ENCODE results near the gene SETD1A. TPM values are rescaled to one million over a fixed set of nuclear protein-coding genes. Genes with fewer than 3 reads are reported as not detected.

Gene SETD1A
- total and polyA plus RNA-seq, 7 experiments from 2014 or later = 1.3 to 47.2 (median 32.9) TPM

GRCh38 chr16:31033709-31034492 is 76.3 kb downstream of the SETD1A start:
- ChIA-PET POLR2A (interaction anchor here (0.5 to 5.3 kb wide), 10 partner anchors 25 to 667 kb away, joined by 3 to 29 read pairs (median 3); partner anchors contain the start of genes ARMC5, FUS, ZNF646 and ZNF668), CTCF (no interaction called here)
- peaks cover 0 to 3% (median 0%) of the 10 kb centered on the region in 5 donors for H3K27me3 Mint-ChIP-seq
- Histone ChIP-seq H3K9me3 (ENCODE audit: control insufficient read depth in 2 of 3, low read length in 3 of 3) (no peaks in the 10 kb centered on the region), H3K4me3 (ENCODE audit: low read length) (peak overlapping the region; percentile 82), H3K4me1 (ENCODE audit: control insufficient read depth in 2 of 2, insufficient read depth in 2 of 2, low read length in 2 of 2) (peaks cover 14 to 16% of the 10 kb centered on the region in 2 donors), H3K36me3 (ENCODE audit: control insufficient read depth in 2 of 3, insufficient read depth in 3 of 3, low read length in 3 of 3) (peaks cover 3 to 36% (median 9%) of the 10 kb centered on the region in 3 experiments), H3K27me3 (ENCODE audit: control insufficient read depth in 2 of 2, insufficient read depth in 2 of 2, low read length in 2 of 2) (no peaks in the 10 kb centered on the region), H3K27ac (ENCODE audit: low read depth, low read length) (peak overlapping the region; percentile 93)
- peaks cover 0 to 1% (median 0%) of the 10 kb centered on the region in 11 donors for H3K9me3 Mint-ChIP-seq
- H3K27ac Mint-ChIP-seq = peak overlapping the region; percentile 84 to 99 (median 97)
- peak overlapping the region; percentile 78 to 100 (median 96) for H3K4me3 Mint-ChIP-seq
- DNase-seq = peak; percentile 75 to 91 (median 84)
- peak; percentile 53 for ATAC-seq
- intact Hi-C loops (cut with micrococcal nuclease) = loop anchor here (1.0 to 5.0 kb wide), 18 partner anchors 23 to 835 kb away; partner anchors contain the start of genes KAT8 (in 2 of the 2), SETD1A (in 2 of the 2), STX1B (in 2 of the 2) and VKORC1 (in 2 of the 2)
- peaks cover 15 to 35% (median 22%) of the 10 kb centered on the region in 7 donors for H3K4me1 Mint-ChIP-seq
- peaks cover 0 to 12% (median 3%) of the 10 kb centered on the region in 5 donors for H3K36me3 Mint-ChIP-seq

Other genes with a start within 250 kb of the SETD1A start
- gene PHKG2, start 209.3 kb upstream of the SETD1A start, total RNA-seq = 10 to 100 TPM; 33.2 to 57.8 (median 46.7) TPM
- gene PHKG2, start 209.3 kb upstream of the SETD1A start, polyA plus RNA-seq = 10 to 100 TPM; 37.2 to 43.5 TPM
- 1 to 10 TPM; 2.3 to 5.9 (median 2.9) TPM for gene CFAP119, start 195.7 kb upstream of the SETD1A start, total RNA-seq
- gene CFAP119, start 195.7 kb upstream of the SETD1A start, polyA plus RNA-seq = under 1 TPM; 0.41 to 0.63 TPM
- 100 to 1,000 TPM in 3 of 5 experiments, 10 to 100 TPM in 2; 68.7 to 122 (median 114) TPM for gene RNF40, start 195.4 kb upstream of the SETD1A start, total RNA-seq
- gene RNF40, start 195.4 kb upstream of the SETD1A start, polyA plus RNA-seq = 10 to 100 TPM; 19.4 to 50.7 TPM
- 10 to 100 TPM in 1 of 5 experiments, 1 to 10 TPM in 4; 2.4 to 11.1 (median 4.2) TPM for gene ZNF629, start 170.5 kb upstream of the SETD1A start, total RNA-seq
- 1 to 10 TPM in 1 of 2 donors, under 1 TPM in 1; 0.66 to 3.1 TPM for gene ZNF629, start 170.5 kb upstream of the SETD1A start, polyA plus RNA-seq
- 10 to 100 TPM; 17.2 to 23.7 (median 22.7) TPM for gene BCL7C, start 63.7 kb upstream of the SETD1A start, total RNA-seq
- gene BCL7C, start 63.7 kb upstream of the SETD1A start, polyA plus RNA-seq = 10 to 100 TPM; 28.4 to 31.4 TPM
- gene CTF1, start 61.1 kb upstream of the SETD1A start, total RNA-seq = under 1 TPM in 4 of 5 experiments, not detected in 1; 0.17 to 0.54 (median 0.40) TPM
- not detected for gene CTF1, start 61.1 kb upstream of the SETD1A start, polyA plus RNA-seq
- gene FBXL19, start 34.2 kb upstream of the SETD1A start, total RNA-seq = 10 to 100 TPM; 11.1 to 26.8 (median 17.0) TPM
- gene FBXL19, start 34.2 kb upstream of the SETD1A start, polyA plus RNA-seq = under 1 TPM; 0.08 to 0.16 TPM
- 10 to 100 TPM in 4 of 5 experiments, 1 to 10 TPM in 1; 6.0 to 29.8 (median 18.4) TPM for gene ORAI3, start 8.7 kb upstream of the SETD1A start, total RNA-seq
- 10 to 100 TPM; 10.3 to 17.8 TPM for gene ORAI3, start 8.7 kb upstream of the SETD1A start, polyA plus RNA-seq
- 1 to 10 TPM in 4 of 5 experiments, under 1 TPM in 1; 0.66 to 7.0 (median 3.3) TPM for gene HSD3B7, start 27.5 kb downstream of the SETD1A start, total RNA-seq
- under 1 TPM in 1 of 2 donors, not detected in 1; 0.08 TPM for gene HSD3B7, start 27.5 kb downstream of the SETD1A start, polyA plus RNA-seq
- gene STX1B, start 52.9 kb downstream of the SETD1A start, total RNA-seq = 1 to 10 TPM; 1.7 to 5.2 (median 4.2) TPM
- under 1 TPM; 0.37 to 0.51 TPM for gene STX1B, start 52.9 kb downstream of the SETD1A start, polyA plus RNA-seq
- gene STX4, start 75.8 kb downstream of the SETD1A start, total RNA-seq = 100 to 1,000 TPM in 3 of 5 experiments, 10 to 100 TPM in 2; 77.9 to 114 (median 100) TPM
- gene STX4, start 75.8 kb downstream of the SETD1A start, polyA plus RNA-seq = 10 to 100 TPM; 23.1 to 33.1 TPM
- gene ZNF668, start 116.5 kb downstream of the SETD1A start, total RNA-seq = 10 to 100 TPM; 10.7 to 15.2 (median 12.6) TPM
- 10 to 100 TPM in 1 of 2 donors, 1 to 10 TPM in 1; 6.1 to 14.0 TPM for gene ZNF668, start 116.5 kb downstream of the SETD1A start, polyA plus RNA-seq
- gene ZNF646, start 116.7 kb downstream of the SETD1A start, total RNA-seq = 10 to 100 TPM; 22.2 to 49.1 (median 30.4) TPM
- gene ZNF646, start 116.7 kb downstream of the SETD1A start, polyA plus RNA-seq = 10 to 100 TPM in 1 of 2 donors, 1 to 10 TPM in 1; 3.9 to 13.3 TPM
- 1 to 10 TPM; 5.2 to 7.2 (median 7.1) TPM for gene PRSS53, start 131.2 kb downstream of the SETD1A start, total RNA-seq
- gene PRSS53, start 131.2 kb downstream of the SETD1A start, polyA plus RNA-seq = 1 to 10 TPM in 1 of 2 donors, under 1 TPM in 1; 0.46 to 1.6 TPM
- 10 to 100 TPM; 29.5 to 69.3 (median 35.6) TPM for gene VKORC1, start 137.0 kb downstream of the SETD1A start, total RNA-seq
- gene VKORC1, start 137.0 kb downstream of the SETD1A start, polyA plus RNA-seq = 10 to 100 TPM; 82.3 to 93.0 TPM
- gene BCKDK, start 150.6 kb downstream of the SETD1A start, total RNA-seq = 10 to 100 TPM; 10.3 to 30.8 (median 20.8) TPM
- gene BCKDK, start 150.6 kb downstream of the SETD1A start, polyA plus RNA-seq = 10 to 100 TPM; 21.0 to 36.0 TPM
- gene KAT8, start 159.9 kb downstream of the SETD1A start, total RNA-seq = 100 to 1,000 TPM in 4 of 5 experiments, 10 to 100 TPM in 1; 63.0 to 134 (median 112) TPM
- gene KAT8, start 159.9 kb downstream of the SETD1A start, polyA plus RNA-seq = 100 to 1,000 TPM in 1 of 2 donors, 10 to 100 TPM in 1; 76.3 to 106 TPM
- not detected for gene PRSS8, start 178.0 kb downstream of the SETD1A start, total RNA-seq
- not detected for gene PRSS8, start 178.0 kb downstream of the SETD1A start, polyA plus RNA-seq
- gene PRSS36, start 192.3 kb downstream of the SETD1A start, total RNA-seq = 1 to 10 TPM in 2 of 5 experiments, under 1 TPM in 3; 0.13 to 2.9 (median 0.69) TPM
- 1 to 10 TPM; 1.2 to 1.3 TPM for gene PRSS36, start 192.3 kb downstream of the SETD1A start, polyA plus RNA-seq
- gene FUS, start 222.4 kb downstream of the SETD1A start, total RNA-seq = 100 to 1,000 TPM; 597 to 956 (median 714) TPM
- 100 to 1,000 TPM; 177 to 194 TPM for gene FUS, start 222.4 kb downstream of the SETD1A start, polyA plus RNA-seq
- 10 to 100 TPM; 13.0 to 80.1 (median 21.2) TPM for gene PYCARD, start 245.0 kb downstream of the SETD1A start, total RNA-seq
- gene PYCARD, start 245.0 kb downstream of the SETD1A start, polyA plus RNA-seq = 10 to 100 TPM; 41.0 to 44.9 TPM